Smooth muscle cell (in vitro differentiated cells): ENCODE measurements around the gene TCOF1. TPM values are rescaled to one million over a fixed set of nuclear protein-coding genes. Genes with fewer than 3 reads are reported as not detected.

Experiments
- DNase-seq: peaks from one replicate; lab custom pipeline; 2025; ENCODE audit not compliant: unreplicated experiment; lab: John Stamatoyannopoulos, UW
- H2AFZ ChIP-seq: fragments of 200-600 bp; sonication (generic); 2 replicates; pipeline ENCODE4 v1.6.0; 2016; ENCODE audit warnings: antibody characterized with exemption, low read depth, mild to moderate bottlenecking
- H3F3A ChIP-seq: fragments of 200-600 bp; sonication (generic); 2 replicates; pipeline ENCODE4 v1.6.0; 2017; ENCODE audit warnings: antibody characterized with exemption, low read depth
- H3K27ac ChIP-seq: fragments of 200-600 bp; sonication (generic); 2 replicates; pipeline ENCODE4 v1.5.1; 2016; ENCODE audit warnings: low read depth, mild to moderate bottlenecking
- H3K27me3 ChIP-seq: fragments of 200-600 bp; sonication (generic); 2 replicates; pipeline ENCODE4 v1.6.1; 2016; ENCODE audit warnings: low read depth, mild to moderate bottlenecking
- H3K36me3 ChIP-seq: fragments of 200-600 bp; sonication (generic); 2 replicates; pipeline ENCODE4 v1.5.1; 2016; ENCODE audit warnings: low read depth
- H3K4me1 ChIP-seq: fragments of 200-600 bp; sonication (generic); 2 replicates; pipeline ENCODE4 v1.5.1; 2016; ENCODE audit warnings: low read depth
- H3K4me2 ChIP-seq: fragments of 200-600 bp; sonication (generic); 2 replicates; pipeline ENCODE4 v1.6.0; 2016; ENCODE audit warnings: mild to moderate bottlenecking
- H3K4me3 ChIP-seq: fragments of 200-600 bp; sonication (generic); 2 replicates; pipeline ENCODE4 v1.5.1; 2016; ENCODE audit warnings: mild to moderate bottlenecking
- H3K79me2 ChIP-seq: fragments of 200-600 bp; sonication (generic); 2 replicates; pipeline ENCODE4 v1.6.0; 2016; ENCODE audit warnings: low read depth, mild to moderate bottlenecking
- H3K9ac ChIP-seq: fragments of 200-600 bp; sonication (generic); 2 replicates; pipeline ENCODE4 v1.6.0; 2016; ENCODE audit warnings: low read depth
- H3K9me3 ChIP-seq: fragments of 200-600 bp; sonication (generic); replicated peaks from 2 replicates; pipeline ENCODE4 v1.5.1; 2016; ENCODE audit warnings: low read depth
- H4K20me1 ChIP-seq: fragments of 200-600 bp; sonication (generic); 2 replicates; pipeline ENCODE4 v1.6.0; 2016; ENCODE audit warnings: low read depth
- CTCF ChIP-seq: fragments of 200-600 bp; sonication (generic); IDR thresholded peaks from 2 replicates; pipeline ENCODE4 v1.5.1; 2017; ENCODE audit warnings: borderline replicate concordance, mild to moderate bottlenecking, antibody characterized with exemption; ENCODE audit not compliant: insufficient read depth, poor library complexity, severe bottlenecking
- WGBS: methylation state at CpG from one replicate; pipeline ENCODE4 v1.1.7; 2016; ENCODE audit warnings: low lambda C conversion rate; 5-methylcytosine and 5-hydroxymethylcytosine counted together
- polyA plus RNA-seq: library from polyadenylated mRNA; unstranded; fragments of >200 nt; fragmentation: Nextera tagmentation; extraction: Ambion mirVana; gene quantifications from 2 replicates; pipeline ENCODE4 v1.2.1, GENCODE V29; 2016
- total RNA-seq: library from RNA; depleted of rRNA; stranded (reverse); fragments of >200 nt; gene quantifications from 2 replicates; pipeline ENCODE4 v1.2.3, GENCODE V29; 2014

The TCOF1 gene
- total and polyA plus RNA-seq, 2 experiments from 2014 or later = 16.0 to 25.9 TPM

- no peak for DNase-seq
- H3K4me2 ChIP-seq = no peak overlapping the region
- no peak overlapping the region for H3K4me3 ChIP-seq
- no peaks in the 10 kb centered on the region for H3F3A ChIP-seq
- no peak overlapping the region for H3K27ac ChIP-seq
- H3K4me1 ChIP-seq = no peaks in the 10 kb centered on the region
- H2AFZ ChIP-seq = no peak overlapping the region
- no peaks in the 10 kb centered on the region for H3K27me3 ChIP-seq
- H4K20me1 ChIP-seq = no peaks in the 10 kb centered on the region
- H3K36me3 ChIP-seq = peaks cover 6% of the 10 kb centered on the region
- H3K9me3 ChIP-seq = no peaks in the 10 kb centered on the region
- no peak overlapping the region for H3K9ac ChIP-seq
- H3K79me2 ChIP-seq = no peaks in the 10 kb centered on the region
- no peak for TF ChIP-seq CTCF
- 82% methylated on average over 13 of the region's 13 CpGs for WGBS
Measured at GRCh38 chr5:150389531-150390266, 32.2 kb downstream of the TCOF1 start.

- Histone ChIP-seq H3K4me2 (no peak overlapping the region), H3K27ac (no peak overlapping the region), H3K27me3 (no peaks in the 10 kb centered on the region), H3K9ac (no peak overlapping the region), H3K4me1 (no peaks in the 10 kb centered on the region), H4K20me1 (no peaks in the 10 kb centered on the region), H2AFZ (no peak overlapping the region), H3K9me3 (no peaks in the 10 kb centered on the region), H3K79me2 (no peaks in the 10 kb centered on the region), H3F3A (no peaks in the 10 kb centered on the region), H3K4me3 (no peak overlapping the region), H3K36me3 (no peaks in the 10 kb centered on the region)
- over 99% methylated on average over 13 of the region's 13 CpGs for WGBS
- no peak for TF ChIP-seq CTCF
- DNase-seq = no peak
Measured at GRCh38 chr5:150391064-150391834, 33.8 kb downstream of the TCOF1 start.

GRCh38 chr5:150391986-150392385 is 34.5 kb downstream of the TCOF1 start:
- no peaks in the 10 kb centered on the region for H3K36me3 ChIP-seq

More at GRCh38 chr5:150391986-150392385, 34.5 kb downstream of the TCOF1 start:
- Histone ChIP-seq H3K79me2 (no peaks in the 10 kb centered on the region), H3K9me3 (no peaks in the 10 kb centered on the region), H3K27ac (no peak overlapping the region), H3K4me3 (no peak overlapping the region), H3K4me2 (no peak overlapping the region), H3K4me1 (no peaks in the 10 kb centered on the region), H3K27me3 (no peaks in the 10 kb centered on the region), H3K9ac (no peak overlapping the region), H2AFZ (no peak overlapping the region), H4K20me1 (no peaks in the 10 kb centered on the region), H3F3A (no peaks in the 10 kb centered on the region)
- no peak for TF ChIP-seq CTCF
- DNase-seq = no peak
- 95% methylated on average over 3 of the region's 3 CpGs for WGBS
